PC-9 (cell line): ENCODE results near the gene KRTAP3-1. TPM values are rescaled to one million over a fixed set of nuclear protein-coding genes. Genes with fewer than 3 reads are reported as not detected.

Experiments
- BruUV-seq: library from RNA; stranded (reverse); fragments of 400-500 nt; replicated peaks from 2 replicates; lab custom pipeline; 2021; lab: Mats Ljungman, UMichigan
- CTCF ChIA-PET: fragments of 300-600 bp; sonication (Branson Sonifier 250); formaldehyde crosslinking; loops from one replicate; lab custom pipeline; 2022; ENCODE audit warnings: antibody characterized with exemption; lab: Charles Lee
- POLR2A ChIA-PET: fragments of 300-600 bp; sonication (Branson Sonifier 250); formaldehyde crosslinking; loops from one replicate; lab custom pipeline; 2022; ENCODE audit warnings: antibody characterized with exemption; ENCODE audit not compliant: unreplicated experiment; lab: Charles Lee
- DNase-seq, 2 experiments: peaks; one replicate each; pipeline versions ENCODE4 v3.0.0 to v3.0.0-alpha.2; 2015 to 2022; ENCODE audit warnings: mixed read lengths in 1 of 2
- H2AFZ ChIP-seq: fragments of 200-600 bp; sonication (generic); 2 replicates; pipeline ENCODE4 v1.8.1; 2017; ENCODE audit warnings: antibody characterized with exemption
- H3F3A ChIP-seq: fragments of 200-600 bp; sonication (generic); 2 replicates; pipeline ENCODE4 v1.8.1; 2017; ENCODE audit warnings: antibody characterized with exemption, mild to moderate bottlenecking, low read depth; ENCODE audit not compliant: insufficient read depth
- H3K27ac ChIP-seq: fragments of 200-600 bp; sonication (generic); 2 replicates; pipeline ENCODE4 v1.6.1; 2016; ENCODE audit warnings: mixed run types
- H3K27me3 ChIP-seq: fragments of 200-600 bp; sonication (generic); 2 replicates; pipeline ENCODE4 v1.6.1; 2016; ENCODE audit warnings: low read depth, mixed run types; ENCODE audit not compliant: insufficient read depth
- H3K36me3 ChIP-seq: fragments of 200-600 bp; sonication (generic); 2 replicates; pipeline ENCODE4 v1.6.1; 2016; ENCODE audit warnings: low read depth, mixed run types
- H3K4me1 ChIP-seq: fragments of 200-600 bp; sonication (generic); replicated peaks from 2 replicates; pipeline ENCODE4 v1.6.1; 2016; ENCODE audit warnings: mixed run types; ENCODE audit not compliant: insufficient read depth
- H3K4me2 ChIP-seq: fragments of 200-600 bp; sonication (generic); 2 replicates; pipeline ENCODE4 v1.6.1; 2017; ENCODE audit warnings: mixed run types
- H3K4me3 ChIP-seq: fragments of 200-600 bp; sonication (generic); 2 replicates; pipeline ENCODE4 v1.6.1; 2016; ENCODE audit warnings: mixed run types
- H3K79me2 ChIP-seq: fragments of 200-600 bp; sonication (generic); 2 replicates; pipeline ENCODE4 v1.6.1; 2017; ENCODE audit warnings: low read depth, mixed run types
- H3K9me2 ChIP-seq: fragments of 200-600 bp; sonication (generic); 2 replicates; pipeline ENCODE4 v1.8.1; 2017; ENCODE audit warnings: mild to moderate bottlenecking; ENCODE audit not compliant: insufficient read depth
- H3K9me3 ChIP-seq: fragments of 200-600 bp; sonication (generic); 2 replicates; pipeline ENCODE4 v1.8.1; 2016; ENCODE audit warnings: low read depth; ENCODE audit not compliant: insufficient read depth
- H4K20me1 ChIP-seq: fragments of 200-600 bp; sonication (generic); 2 replicates; pipeline ENCODE4 v1.8.1; 2017; ENCODE audit not compliant: insufficient read depth
- EZH2 ChIP-seq: fragments of 200-600 bp; sonication (generic); IDR thresholded peaks from 2 replicates; pipeline ENCODE4 v1.8.0; 2017; ENCODE audit warnings: antibody characterized with exemption, low read depth
- intact Hi-C: fragments of 100-400 bp; cut with micrococcal nuclease; formaldehyde crosslinking; loops from one replicate; pipeline ENCODE4 v1.10.0; 2022; ENCODE audit not compliant: unreplicated experiment
- total RNA-seq: library from RNA; stranded (reverse); gene quantifications from 2 replicates; pipeline ENCODE4 v1.2.3, GENCODE V29; 2021
- TF ChIP-seq, protein P1 (sequence below): fragments of 200-600 bp; sonication (generic); conservative IDR thresholded peaks from 2 replicates; pipeline ENCODE4 v1.6.1; 2017; ENCODE audit warnings: mixed run types, antibody characterized with exemption, mild to moderate bottlenecking, moderate library complexity

KRTAP3-1 gene
- total RNA-seq, 1 experiment from 2014 or later, result not detected

DNA sequence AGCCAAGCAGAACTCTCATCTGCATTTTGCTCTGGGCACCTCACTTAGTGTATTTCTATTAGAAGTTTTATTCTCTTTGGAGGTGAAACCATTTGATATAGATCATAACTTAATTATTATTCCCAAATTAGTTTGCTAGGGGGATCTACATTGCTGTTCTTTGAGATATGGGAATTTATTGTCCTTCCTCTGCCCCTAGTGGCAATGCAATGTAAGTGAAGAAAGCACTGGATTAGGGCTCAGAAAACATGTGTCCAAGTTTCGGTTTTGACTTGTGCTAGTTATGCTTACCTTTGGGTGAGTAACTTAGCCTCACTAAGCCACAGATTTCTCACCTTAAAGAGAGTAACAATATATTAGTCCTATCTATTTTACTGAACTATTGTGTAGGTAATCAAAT lies 45.1 kb downstream of the KRTAP3-1 start:
- Histone ChIP-seq H3K27ac (no peak overlapping the region), H2AFZ (no peak overlapping the region), H3K4me2 (no peak overlapping the region), H3K4me1 (peaks cover 15% of the 10 kb centered on the region), H3F3A (peaks cover 6% of the 10 kb centered on the region), H3K79me2 (no peaks in the 10 kb centered on the region), H3K9me2 (no peaks in the 10 kb centered on the region), H3K9me3 (peaks cover 10% of the 10 kb centered on the region), H4K20me1 (no peaks in the 10 kb centered on the region), H3K4me3 (no peak overlapping the region), H3K27me3 (no peaks in the 10 kb centered on the region), H3K36me3 (no peaks in the 10 kb centered on the region)
- BruUV-seq, result no TSS peak
- POLR2A ChIA-PET, result no interaction called here
- DNase-seq, result no peak
- intact Hi-C loops, result no loop called here
- CTCF ChIA-PET, result interaction anchor here (0.6 kb wide), 1 partner anchor 50 kb away, joined by 4 read pairs; no protein-coding TSS in a partner anchor
- no peak for TF ChIP-seq EZH2
- TF ChIP-seq, protein P1, sequence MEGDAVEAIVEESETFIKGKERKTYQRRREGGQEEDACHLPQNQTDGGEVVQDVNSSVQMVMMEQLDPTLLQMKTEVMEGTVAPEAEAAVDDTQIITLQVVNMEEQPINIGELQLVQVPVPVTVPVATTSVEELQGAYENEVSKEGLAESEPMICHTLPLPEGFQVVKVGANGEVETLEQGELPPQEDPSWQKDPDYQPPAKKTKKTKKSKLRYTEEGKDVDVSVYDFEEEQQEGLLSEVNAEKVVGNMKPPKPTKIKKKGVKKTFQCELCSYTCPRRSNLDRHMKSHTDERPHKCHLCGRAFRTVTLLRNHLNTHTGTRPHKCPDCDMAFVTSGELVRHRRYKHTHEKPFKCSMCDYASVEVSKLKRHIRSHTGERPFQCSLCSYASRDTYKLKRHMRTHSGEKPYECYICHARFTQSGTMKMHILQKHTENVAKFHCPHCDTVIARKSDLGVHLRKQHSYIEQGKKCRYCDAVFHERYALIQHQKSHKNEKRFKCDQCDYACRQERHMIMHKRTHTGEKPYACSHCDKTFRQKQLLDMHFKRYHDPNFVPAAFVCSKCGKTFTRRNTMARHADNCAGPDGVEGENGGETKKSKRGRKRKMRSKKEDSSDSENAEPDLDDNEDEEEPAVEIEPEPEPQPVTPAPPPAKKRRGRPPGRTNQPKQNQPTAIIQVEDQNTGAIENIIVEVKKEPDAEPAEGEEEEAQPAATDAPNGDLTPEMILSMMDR, result peak; percentile 65

DNA sequence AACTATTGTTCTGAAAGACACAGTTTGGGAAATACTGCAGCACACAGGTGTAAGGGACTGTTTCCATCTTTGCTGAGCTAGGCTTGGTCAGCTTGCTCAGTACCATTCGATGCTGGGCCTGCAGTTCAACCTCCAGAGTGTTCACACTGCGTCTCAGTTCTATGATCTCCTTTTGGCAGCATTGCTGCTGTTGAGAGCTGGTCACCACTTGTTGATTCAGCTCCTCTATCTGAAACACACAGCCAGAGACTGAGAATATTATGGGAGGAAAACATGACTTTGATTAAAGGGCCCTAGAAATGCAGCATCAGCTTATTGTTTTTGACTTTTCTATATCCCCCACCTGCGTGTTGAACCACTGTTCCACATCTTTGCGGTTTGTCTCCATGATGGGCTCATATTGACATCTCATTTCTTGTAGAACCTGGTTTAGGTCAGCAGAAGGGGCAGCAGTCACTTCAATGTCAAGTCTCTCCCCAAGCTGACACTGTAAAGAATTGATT lies 46.8 kb downstream of the KRTAP3-1 start:
- H3K27ac ChIP-seq, result no peak overlapping the region
- H3K36me3 ChIP-seq, result no peaks in the 10 kb centered on the region
- H3K79me2 ChIP-seq, result no peaks in the 10 kb centered on the region
- peaks cover 32% of the 10 kb centered on the region for H3K4me1 ChIP-seq
- no peaks in the 10 kb centered on the region for H4K20me1 ChIP-seq
- no peak for DNase-seq
- CTCF ChIA-PET, result no interaction called here
- BruUV-seq, result no TSS peak
- H3K4me3 ChIP-seq, result no peak overlapping the region
- intact Hi-C loops, result no loop called here
- H3K9me3 ChIP-seq, result peaks cover 10% of the 10 kb centered on the region
- no peak for TF ChIP-seq EZH2
- TF ChIP-seq, protein P1, result no peak
- H3K4me2 ChIP-seq, result no peak overlapping the region
- H2AFZ ChIP-seq, result no peak overlapping the region
- no peaks in the 10 kb centered on the region for H3K27me3 ChIP-seq
- peaks cover 23% of the 10 kb centered on the region for H3F3A ChIP-seq
- H3K9me2 ChIP-seq, result no peaks in the 10 kb centered on the region
- POLR2A ChIA-PET, result interaction anchor here (0.7 kb wide), 1 partner anchor 47 kb away, joined by 10 read pairs; no protein-coding TSS in a partner anchor

DNA sequence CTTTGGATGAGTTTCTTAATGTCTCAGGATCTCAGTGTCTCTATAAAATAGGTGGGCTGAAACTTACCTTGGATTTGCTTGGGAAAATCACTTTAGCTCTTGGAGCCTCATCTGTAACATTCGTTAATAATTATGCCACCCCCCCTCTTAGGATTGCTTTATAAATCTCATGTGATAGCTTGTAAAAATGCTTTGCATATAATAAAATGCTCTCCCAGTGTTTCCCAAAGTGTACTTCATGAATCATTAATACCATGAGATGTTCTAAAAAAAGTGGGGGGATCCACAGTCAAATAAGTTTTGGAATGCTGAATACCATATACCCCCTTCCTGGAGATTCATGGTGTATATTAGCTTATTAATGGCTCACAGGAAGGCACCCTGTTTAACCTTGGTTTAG lies 47.3 kb downstream of the KRTAP3-1 start:
- no peaks in the 10 kb centered on the region for H4K20me1 ChIP-seq
- H3K4me1 ChIP-seq, result peaks cover 35% of the 10 kb centered on the region
- H3K9me3 ChIP-seq, result peaks cover 10% of the 10 kb centered on the region
- H3K4me2 ChIP-seq, result no peak overlapping the region
- no peaks in the 10 kb centered on the region for H3K79me2 ChIP-seq
- no peak overlapping the region for H2AFZ ChIP-seq
- H3K36me3 ChIP-seq, result no peaks in the 10 kb centered on the region
- H3F3A ChIP-seq, result peaks cover 25% of the 10 kb centered on the region
- DNase-seq, result no peak
- H3K27ac ChIP-seq, result no peak overlapping the region
- no peaks in the 10 kb centered on the region for H3K9me2 ChIP-seq
- TF ChIP-seq, protein P1, result no peak
- TF ChIP-seq EZH2, result no peak
- intact Hi-C loops, result no loop called here
- no peaks in the 10 kb centered on the region for H3K27me3 ChIP-seq
- CTCF ChIA-PET, result no interaction called here
- no TSS peak for BruUV-seq
- POLR2A ChIA-PET, result interaction anchor here (0.7 kb wide), 1 partner anchor 48 kb away, joined by 10 read pairs; no protein-coding TSS in a partner anchor
- no peak overlapping the region for H3K4me3 ChIP-seq
